HUES6 (cell line): ENCODE data around the gene COBL.

Experiments used
- H3K27ac ChIP-seq: 2 replicates; pipeline ENCODE4 v1.7.0; 2013; ENCODE audit warnings: low read depth, mild to moderate bottlenecking, low read length, inconsistent platforms
- H3K27me3 ChIP-seq: 2 replicates; pipeline ENCODE4 v1.6.1; 2013; ENCODE audit warnings: low read length; ENCODE audit not compliant: control insufficient read depth, insufficient read depth
- H3K36me3 ChIP-seq: 2 replicates; pipeline ENCODE4 v1.6.1; 2013; ENCODE audit warnings: low read length; ENCODE audit not compliant: control insufficient read depth, insufficient read depth
- H3K4me1 ChIP-seq: 2 replicates; pipeline ENCODE4 v1.6.1; 2013; ENCODE audit warnings: low read length; ENCODE audit not compliant: control insufficient read depth, insufficient read depth
- H3K4me3 ChIP-seq: 2 replicates; pipeline ENCODE4 v1.5.1; 2013; ENCODE audit warnings: low read depth, low read length
- H3K9ac ChIP-seq: one replicate; pipeline ENCODE4 v1.6.1; 2013; ENCODE audit warnings: mild to moderate bottlenecking, low read length
- H3K9me3 ChIP-seq: 2 replicates; pipeline ENCODE4 v1.6.1; 2013; ENCODE audit warnings: low read depth, low read length; ENCODE audit not compliant: control insufficient read depth, insufficient read depth

COBL gene

GRCh38 chr7:51313738-51314425, 2.7 kb downstream of the COBL start:
- Histone ChIP-seq H3K4me3 (no peak overlapping the region), H3K27ac (no peak overlapping the region), H3K9ac (no peak overlapping the region), H3K27me3 (peaks cover 35% of the 10 kb centered on the region), H3K4me1 (peaks cover 52% of the 10 kb centered on the region), H3K36me3 (no peaks in the 10 kb centered on the region), H3K9me3 (no peaks in the 10 kb centered on the region)

GRCh38 chr7:51312951-51313737, 3.5 kb downstream of the COBL start:
- no peak overlapping the region for H3K4me3 ChIP-seq
- no peaks in the 10 kb centered on the region for H3K9me3 ChIP-seq
- no peak overlapping the region for H3K27ac ChIP-seq
- peaks cover 54% of the 10 kb centered on the region for H3K4me1 ChIP-seq
- H3K9ac ChIP-seq: no peak overlapping the region
- H3K27me3 ChIP-seq: peaks cover 34% of the 10 kb centered on the region
- H3K36me3 ChIP-seq: no peaks in the 10 kb centered on the region

GRCh38 chr7:51311166-51311565, 5.4 kb downstream of the COBL start:
- Histone ChIP-seq H3K27ac (no peak overlapping the region), H3K9ac (no peak overlapping the region), H3K27me3 (peaks cover 18% of the 10 kb centered on the region), H3K36me3 (no peaks in the 10 kb centered on the region), H3K9me3 (no peaks in the 10 kb centered on the region), H3K4me3 (no peak overlapping the region), H3K4me1 (peaks cover 57% of the 10 kb centered on the region)

- peaks cover 7% of the 10 kb centered on the region for H3K27me3 ChIP-seq
These were observed 6.5 kb downstream of the COBL start for GRCh38 chr7:51310131-51310583.

GRCh38 chr7:51309361-51310130, 7.1 kb downstream of the COBL start:
- Histone ChIP-seq H3K27me3 (peaks cover 1% of the 10 kb centered on the region; the same call in 1 of the 2 replicates), H3K36me3 (no peaks in the 10 kb centered on the region), H3K4me3 (no peak overlapping the region), H3K9ac (no peak overlapping the region), H3K9me3 (no peaks in the 10 kb centered on the region), H3K27ac (no peak overlapping the region), H3K4me1 (peaks cover 66% of the 10 kb centered on the region)

More at GRCh38 chr7:51310131-51310583, 6.5 kb downstream of the COBL start:
- H3K36me3 ChIP-seq: no peaks in the 10 kb centered on the region
- peaks cover 66% of the 10 kb centered on the region for H3K4me1 ChIP-seq
- H3K9ac ChIP-seq: no peak overlapping the region
- no peaks in the 10 kb centered on the region for H3K9me3 ChIP-seq
- no peak overlapping the region for H3K4me3 ChIP-seq
- H3K27ac ChIP-seq: no peak overlapping the region

GRCh38 chr7:51308696-51309095, 7.9 kb downstream of the COBL start:
- H3K36me3 ChIP-seq: no peaks in the 10 kb centered on the region
- peaks cover 59% of the 10 kb centered on the region for H3K4me1 ChIP-seq
- no peak overlapping the region for H3K27ac ChIP-seq

GRCh38 chr7:51308265-51308664, 8.3 kb downstream of the COBL start:
- no peak overlapping the region for H3K27ac ChIP-seq
- H3K4me1 ChIP-seq: peaks cover 58% of the 10 kb centered on the region
- H3K4me3 ChIP-seq: no peak overlapping the region
- no peaks in the 10 kb centered on the region for H3K36me3 ChIP-seq
- H3K9ac ChIP-seq: no peak overlapping the region
- no peaks in the 10 kb centered on the region for H3K27me3 ChIP-seq
- no peaks in the 10 kb centered on the region for H3K9me3 ChIP-seq

More at GRCh38 chr7:51308696-51309095, 7.9 kb downstream of the COBL start:
- no peak overlapping the region for H3K9ac ChIP-seq
- H3K27me3 ChIP-seq: no peaks in the 10 kb centered on the region
- no peak overlapping the region for H3K4me3 ChIP-seq
- H3K9me3 ChIP-seq: no peaks in the 10 kb centered on the region

GRCh38 chr7:51307651-51308210, 8.9 kb downstream of the COBL start:
- Histone ChIP-seq H3K4me3 (no peak overlapping the region), H3K9ac (no peak overlapping the region), H3K27ac (no peak overlapping the region), H3K27me3 (no peaks in the 10 kb centered on the region), H3K9me3 (no peaks in the 10 kb centered on the region), H3K4me1 (peaks cover 63% of the 10 kb centered on the region), H3K36me3 (no peaks in the 10 kb centered on the region)

GRCh38 chr7:51306761-51307160, 9.8 kb downstream of the COBL start:
- peaks cover 66% of the 10 kb centered on the region for H3K4me1 ChIP-seq

GRCh38 chr7:51304729-51305128, 11.9 kb downstream of the COBL start:
- Histone ChIP-seq H3K27ac (no peak overlapping the region), H3K4me1 (peaks cover 59% of the 10 kb centered on the region), H3K27me3 (no peaks in the 10 kb centered on the region), H3K36me3 (no peaks in the 10 kb centered on the region), H3K4me3 (no peak overlapping the region), H3K9ac (no peak overlapping the region), H3K9me3 (no peaks in the 10 kb centered on the region)

More at GRCh38 chr7:51306761-51307160, 9.8 kb downstream of the COBL start:
- Histone ChIP-seq H3K27ac (no peak overlapping the region), H3K9ac (no peak overlapping the region), H3K27me3 (no peaks in the 10 kb centered on the region), H3K9me3 (no peaks in the 10 kb centered on the region), H3K36me3 (no peaks in the 10 kb centered on the region), H3K4me3 (no peak overlapping the region)
